K562 (cell line): ENCODE data around the gene ATG4D. TPM values are rescaled to one million over a fixed set of nuclear protein-coding genes. Genes with fewer than 3 reads are reported as not detected.

Experiments
- DIDO1 ChIP-seq: fragments of 450-650 bp; IDR thresholded peaks from 2 replicates; pipeline ENCODE4 v1.6.1; 2016; ENCODE audit warnings: low read depth, missing biosample characterization, missing genetic modification characterization
- HDAC2 ChIP-seq: fragments of 450-650 bp; IDR thresholded peaks from 2 replicates; pipeline ENCODE4 v1.6.1; 2016; ENCODE audit warnings: mild to moderate bottlenecking
- PRMT5 ChIP-seq: sonication (generic); formaldehyde crosslinking; IDR thresholded peaks from 2 replicates; pipeline ENCODE4 v1.5.0; 2020; ENCODE audit warnings: missing genetic modification reagents
- SMARCA4 ChIP-seq: fragments of 450-650 bp; IDR thresholded peaks from 2 replicates; pipeline ENCODE4 v1.6.1; 2016
- SPI1 ChIP-seq: IDR thresholded peaks from 2 replicates; pipeline ENCODE4 v1.6.1; 2011; ENCODE audit warnings: low read depth, low read length, control low read depth, borderline replicate concordance
- ZBTB40 ChIP-seq, 2 experiments: fragments of 450-650 bp in 1 of 2; sonication (generic) in 1 of 2; formaldehyde crosslinking in 1 of 2; IDR thresholded peaks; 2 replicates each; pipeline versions ENCODE4 v1.7.1 to v1.9.0; 2016 to 2022; ENCODE audit warnings: inconsistent platforms in 1 of 2, mild to moderate bottlenecking in 1 of 2, missing genetic modification reagents in 1 of 2
- ZNF551 ChIP-seq: fragments of 250-450 bp; sonication (Bioruptor Pico); IDR thresholded peaks from 2 replicates; pipeline ENCODE4 v1.5.0; 2021; ENCODE audit warnings: mild to moderate bottlenecking, moderate library complexity
- polyA plus RNA-seq, 8 experiments: library from polyadenylated mRNA; depleted of rRNA in 4 of 8; stranded (reverse) in 5 of 8; unstranded in 3 of 8; fragments of >200 nt; fragmentation: Nextera tagmentation in 2 of 8; fragmentation: Illumina TruSeq in 1 of 8; extraction: Ambion mirVana in 2 of 8; extraction: Trizol in 1 of 8; gene quantifications; 2 replicates each; pipeline versions ENCODE4 v1.2.1 to v1.2.3, GENCODE V29; 2011 to 2014; ENCODE audit warnings: inconsistent platforms in 1 of 8, missing spikeins in 1 of 8
- total RNA-seq, 7 experiments: library from RNA; depleted of rRNA in 6 of 7; stranded (reverse); fragments of >200 nt in 6 of 7; fragmentation: Illumina TruSeq in 2 of 7; extraction: Trizol in 2 of 7; gene quantifications; 2 replicates each; pipeline versions ENCODE4 v1.2.1 to v1.2.3, GENCODE V29; 2011 to 2021; ENCODE audit warnings: low replicate concordance in 1 of 7

Gene ATG4D
- total and polyA plus RNA-seq, 9 of the 15 experiments (the other 6 are each of a cell fraction or from before 2014, with no cell fraction given): 0.51 to 66.1 (median 22.9) TPM

GRCh38 chr19:10565028-10565566, 21.4 kb downstream of the ATG4D start (continued):
- TF ChIP-seq ZBTB40 (IDR thresholded peaks at IDR 0.05) (no peak), ZBTB40 (CRISPR knock-in tag; IDR thresholded peaks at IDR 0.05) (no peak), DIDO1 (tag) (no peak), ZNF551 (CRISPR knock-in tag) (no peak), PRMT5 (CRISPR knock-in tag) (no peak), SPI1 (no peak), SMARCA4 (peak; percentile 31; the same call in 1 of the 2 replicates), HDAC2 (0 out of 2 replicates have a peak, but pooled peaks have one; percentile 59)
